NB4 (cell line): Measurements from ENCODE around the gene ZFPM1.

Experiments used
- MAX ChIP-seq: IDR thresholded peaks from 2 replicates; pipeline ENCODE4 v1.6.1; 2011; ENCODE audit warnings: low read depth, low read length
- MYC ChIP-seq: IDR thresholded peaks from 2 replicates; pipeline ENCODE4 v1.6.1; 2011; ENCODE audit warnings: low read depth, low read length
- POLR2A ChIP-seq: IDR thresholded peaks from 2 replicates; pipeline ENCODE4 v1.6.1; 2011; ENCODE audit warnings: mild to moderate bottlenecking; ENCODE audit not compliant: insufficient read length; ENCODE audit errors: extremely low read depth
- TF ChIP-seq, protein P1 (sequence below): IDR thresholded peaks from one replicate; pipeline ENCODE4 v1.5.1; 2012; ENCODE audit warnings: low read depth, low read length

GRCh38 chr16:88471575-88471974 lies 18.5 kb downstream of the ZFPM1 start:
- TF ChIP-seq, protein P1, sequence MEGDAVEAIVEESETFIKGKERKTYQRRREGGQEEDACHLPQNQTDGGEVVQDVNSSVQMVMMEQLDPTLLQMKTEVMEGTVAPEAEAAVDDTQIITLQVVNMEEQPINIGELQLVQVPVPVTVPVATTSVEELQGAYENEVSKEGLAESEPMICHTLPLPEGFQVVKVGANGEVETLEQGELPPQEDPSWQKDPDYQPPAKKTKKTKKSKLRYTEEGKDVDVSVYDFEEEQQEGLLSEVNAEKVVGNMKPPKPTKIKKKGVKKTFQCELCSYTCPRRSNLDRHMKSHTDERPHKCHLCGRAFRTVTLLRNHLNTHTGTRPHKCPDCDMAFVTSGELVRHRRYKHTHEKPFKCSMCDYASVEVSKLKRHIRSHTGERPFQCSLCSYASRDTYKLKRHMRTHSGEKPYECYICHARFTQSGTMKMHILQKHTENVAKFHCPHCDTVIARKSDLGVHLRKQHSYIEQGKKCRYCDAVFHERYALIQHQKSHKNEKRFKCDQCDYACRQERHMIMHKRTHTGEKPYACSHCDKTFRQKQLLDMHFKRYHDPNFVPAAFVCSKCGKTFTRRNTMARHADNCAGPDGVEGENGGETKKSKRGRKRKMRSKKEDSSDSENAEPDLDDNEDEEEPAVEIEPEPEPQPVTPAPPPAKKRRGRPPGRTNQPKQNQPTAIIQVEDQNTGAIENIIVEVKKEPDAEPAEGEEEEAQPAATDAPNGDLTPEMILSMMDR: no peak
- TF ChIP-seq MYC (no peak), POLR2A (no peak), MAX (no peak)
